Measurements from ENCODE around the gene CPT1C. TPM values are rescaled to one million over a fixed set of nuclear protein-coding genes. Genes with fewer than 3 reads are reported as not detected.

Gene CPT1C
- total RNA-seq, 2 experiments from 2014 or later: 0.47 to 0.59 TPM

GRCh38 chr19:49666120-49666444 lies 24.8 kb upstream of the CPT1C start:
- DNase-seq: no peak
- ChIA-PET CTCF (interaction anchor here (0.8 to 1.5 kb wide), 3 partner anchors 13 to 25 kb away, joined by 3 to 4 read pairs (median 4); no protein-coding TSS in a partner anchor), POLR2A (interaction anchor here (0.9 to 6.7 kb wide), 6 partner anchors 10 to 214 kb away, joined by 5 to 125 read pairs (median 25); partner anchors contain the start of genes PIH1D1, PRMT1, PRR12 and RRAS)
- no peak for TF ChIP-seq CTCF (IDR thresholded peaks at IDR 0.05)
- H3K9me3 Mint-ChIP-seq: no peaks in the 10 kb centered on the region
- peaks cover 19% of the 10 kb centered on the region for H3K36me3 ChIP-seq (ENCODE audit: insufficient read depth, low read length)
- ATAC-seq (ENCODE audit: poor library complexity): peak; percentile 3
- peak overlapping the region; percentile 57 to 90 for H3K27ac ChIP-seq (ENCODE audit: low read depth in 1 of 2, low read length in 2 of 2)
- H3K27ac Mint-ChIP-seq: peak overlapping the region; percentile 88
- peak overlapping the region; percentile 62 for H3K4me3 ChIP-seq (ENCODE audit: low read length)
- H3K9me3 ChIP-seq (ENCODE audit: control insufficient read depth in 1 of 2, insufficient read depth in 1 of 2, low read length in 2 of 2): no peaks in the 10 kb centered on the region
- no peaks in the 10 kb centered on the region for H3K27me3 ChIP-seq (ENCODE audit: control insufficient read depth in 1 of 2, insufficient read depth in 2 of 2, low read length in 2 of 2)
- H3K27me3 Mint-ChIP-seq: no peaks in the 10 kb centered on the region
- H3K4me1 ChIP-seq (ENCODE audit: insufficient read depth, low read length): peaks cover 44% of the 10 kb centered on the region
- peaks cover 18% of the 10 kb centered on the region for H3K4me1 Mint-ChIP-seq (ENCODE audit: low read depth)
- intact Hi-C loops (cut with DNase I, micrococcal nuclease): loop anchor here (1.0 to 10.0 kb wide), 2 partner anchors 9 to 1411 kb away; partner anchors contain the start of gene CARD8 (in 1 of the 2)
- H3K36me3 Mint-ChIP-seq (ENCODE audit: low read depth): peaks cover 29% of the 10 kb centered on the region
- peak overlapping the region; percentile 95 for H3K4me3 Mint-ChIP-seq

- peaks cover 7% of the 10 kb centered on the region for H3K36me3 ChIP-seq (ENCODE audit: insufficient read depth, low read length)
- H3K9me3 ChIP-seq (ENCODE audit: control insufficient read depth in 1 of 2, insufficient read depth in 1 of 2, low read length in 2 of 2): no peaks in the 10 kb centered on the region
- intact Hi-C loops (cut with DNase I, micrococcal nuclease): loop anchor here in 1 of 2 experiments (1.0 to 10.0 kb wide), 2 partner anchors 23 to 1413 kb away; partner anchors contain the start of gene CARD8
- H3K36me3 Mint-ChIP-seq (ENCODE audit: low read depth): peaks cover 29% of the 10 kb centered on the region
- peaks cover 42% of the 10 kb centered on the region for H3K4me1 ChIP-seq (ENCODE audit: insufficient read depth, low read length)
- ATAC-seq (ENCODE audit: poor library complexity) (no peak), DNase-seq (no peak)
- CTCF ChIA-PET: interaction anchor here (1.4 kb wide), 1 partner anchor 87 kb away, joined by 3 read pairs; the partner anchor contains the start of gene NOSIP
- no peaks in the 10 kb centered on the region for H3K27me3 ChIP-seq (ENCODE audit: control insufficient read depth in 1 of 2, insufficient read depth in 2 of 2, low read length in 2 of 2)
- no peak overlapping the region for H3K27ac ChIP-seq (ENCODE audit: low read depth in 1 of 2, low read length in 2 of 2)
- no peak for TF ChIP-seq CTCF (IDR thresholded peaks at IDR 0.05)
- POLR2A ChIA-PET: interaction anchor here (1.3 to 1.5 kb wide), 2 partner anchors 9 to 172 kb away, joined by 4 to 6 read pairs; partner anchors contain the start of genes PRMT1 and RPS11
- H3K27ac Mint-ChIP-seq: peak overlapping the region; percentile 40
- H3K4me3 ChIP-seq (ENCODE audit: low read length): no peak overlapping the region
- peaks cover 26% of the 10 kb centered on the region for H3K4me1 Mint-ChIP-seq (ENCODE audit: low read depth)
- H3K4me3 Mint-ChIP-seq: peak overlapping the region; percentile 95
- no peaks in the 10 kb centered on the region for H3K27me3 Mint-ChIP-seq
- no peaks in the 10 kb centered on the region for H3K9me3 Mint-ChIP-seq
These were observed 23.4 kb upstream of the CPT1C start for GRCh38 chr19:49667473-49667872.

GRCh38 chr19:49669516-49669915 lies 21.4 kb upstream of the CPT1C start:
- H3K36me3 ChIP-seq (ENCODE audit: insufficient read depth, low read length): no peaks in the 10 kb centered on the region
- DNase-seq (no peak), ATAC-seq (ENCODE audit: poor library complexity) (no peak)
- Mint-ChIP-seq H3K27ac (no peak overlapping the region), H3K27me3 (no peaks in the 10 kb centered on the region), H3K4me3 (no peak overlapping the region), H3K36me3 (ENCODE audit: low read depth) (peaks cover 18% of the 10 kb centered on the region), H3K9me3 (no peaks in the 10 kb centered on the region), H3K4me1 (ENCODE audit: low read depth) (peaks cover 16% of the 10 kb centered on the region)
- H3K4me3 ChIP-seq (ENCODE audit: low read length): no peak overlapping the region
- intact Hi-C loops (cut with DNase I, micrococcal nuclease): loop anchor here in 1 of 2 experiments (10.0 kb wide), 1 partner anchor 1415 kb away; the partner anchor contains the start of gene CARD8
- no peak overlapping the region for H3K27ac ChIP-seq (ENCODE audit: low read depth in 1 of 2, low read length in 2 of 2)
- H3K4me1 ChIP-seq (ENCODE audit: insufficient read depth, low read length): peaks cover 23% of the 10 kb centered on the region
- TF ChIP-seq CTCF (IDR thresholded peaks at IDR 0.05): no peak
- POLR2A ChIA-PET: no interaction called here
- H3K27me3 ChIP-seq (ENCODE audit: control insufficient read depth in 1 of 2, insufficient read depth in 2 of 2, low read length in 2 of 2): no peaks in the 10 kb centered on the region
- CTCF ChIA-PET: no interaction called here
- H3K9me3 ChIP-seq (ENCODE audit: control insufficient read depth in 1 of 2, insufficient read depth in 1 of 2, low read length in 2 of 2): no peaks in the 10 kb centered on the region

All from CD4-positive, alpha-beta T cell (primary cell).